NCI-H69 (cell line): ENCODE measurements around the gene CAMK4.
A peak's percentile ranks its signal among the peaks of the same experiment; 100 is the strongest.
"Not testable (repeated sequence)": the region's sequence is repeated elsewhere in the genome, so short reads cannot be mapped to it uniquely, and the experiment has no call there.

Experiments
- DNase-seq: peaks from one replicate; lab custom pipeline; 2025; lab: John Stamatoyannopoulos, UW

The CAMK4 gene

DNA sequence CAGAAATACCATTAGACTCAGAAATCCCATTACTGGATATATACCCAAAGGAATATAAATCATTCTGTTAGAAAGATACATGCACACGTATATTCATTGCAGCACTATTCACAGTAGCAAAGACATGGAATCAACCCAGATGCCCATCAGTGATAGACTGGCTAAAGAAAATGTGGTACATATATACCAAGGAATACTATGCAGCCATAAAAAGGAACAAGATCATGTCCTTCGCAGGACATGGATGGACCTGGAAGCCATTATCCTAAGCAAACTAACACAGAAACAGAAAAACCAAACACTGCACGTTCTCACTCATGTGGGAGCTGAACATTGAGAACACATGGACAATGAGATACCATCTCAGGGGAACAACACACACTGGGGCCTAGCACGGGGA lies 33.4 kb downstream of the CAMK4 start:
- not testable (repeated sequence) for DNase-seq

DNA sequence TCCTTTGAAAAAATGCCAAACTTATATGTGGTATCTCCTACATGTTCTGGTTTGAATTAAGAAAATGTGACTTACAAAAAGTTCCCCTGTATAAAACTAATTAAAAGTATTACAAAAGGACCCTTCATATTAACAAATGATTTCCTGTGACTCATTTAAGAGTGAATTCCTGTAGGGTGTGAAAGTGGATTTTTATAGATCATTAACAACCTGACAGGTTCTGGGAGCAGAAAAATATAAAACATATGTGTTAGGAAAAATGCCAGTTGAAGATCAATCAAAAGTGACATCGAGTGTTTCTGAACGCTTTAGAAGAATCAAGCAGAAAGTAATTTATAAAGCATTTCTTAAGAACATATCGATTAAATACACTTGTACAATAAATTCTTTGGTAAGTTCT lies 35.5 kb downstream of the CAMK4 start:
- no peak for DNase-seq

DNA sequence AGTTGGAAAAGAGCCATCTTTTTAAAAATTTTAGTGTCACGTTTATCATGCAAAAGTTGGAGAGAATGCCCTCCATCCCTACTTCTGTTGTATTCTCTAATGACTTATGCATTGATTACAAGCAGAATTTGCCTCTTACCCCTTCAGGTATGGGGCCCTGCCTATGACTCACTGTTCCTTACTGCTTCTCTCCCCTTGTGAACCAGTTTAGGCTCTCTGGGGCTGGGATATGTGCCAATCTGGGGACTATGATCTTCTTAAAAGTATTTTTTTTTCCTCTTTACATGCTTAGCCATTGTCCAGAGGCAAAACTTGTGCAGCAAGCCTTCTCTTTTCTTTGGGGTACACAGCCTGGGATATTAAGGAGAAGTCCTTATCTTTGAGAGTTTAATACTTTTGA lies 37.4 kb downstream of the CAMK4 start:
- no peak for DNase-seq

GRCh38 chr5:111262153-111262552 lies 38.0 kb downstream of the CAMK4 start:
- no peak for DNase-seq

DNA sequence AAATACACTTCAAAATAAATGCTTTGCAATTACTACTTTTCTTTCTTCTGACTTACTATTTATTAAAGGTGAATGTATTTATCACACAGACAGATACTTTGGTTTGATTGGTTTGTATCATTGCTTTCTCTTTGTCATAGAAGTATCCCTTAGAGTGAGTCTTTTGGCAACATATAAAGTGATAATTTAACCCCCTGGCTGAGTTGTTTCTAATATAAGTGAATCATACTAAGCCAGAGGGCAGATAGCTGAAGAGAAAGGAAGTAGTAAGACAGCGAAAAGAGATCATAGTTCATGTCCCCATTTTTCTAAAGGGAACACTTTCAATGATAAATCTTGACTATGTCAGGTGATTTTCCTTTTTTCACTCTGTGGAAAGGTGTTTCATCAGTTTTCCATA lies 38.6 kb downstream of the CAMK4 start:
- no peak for DNase-seq

DNA sequence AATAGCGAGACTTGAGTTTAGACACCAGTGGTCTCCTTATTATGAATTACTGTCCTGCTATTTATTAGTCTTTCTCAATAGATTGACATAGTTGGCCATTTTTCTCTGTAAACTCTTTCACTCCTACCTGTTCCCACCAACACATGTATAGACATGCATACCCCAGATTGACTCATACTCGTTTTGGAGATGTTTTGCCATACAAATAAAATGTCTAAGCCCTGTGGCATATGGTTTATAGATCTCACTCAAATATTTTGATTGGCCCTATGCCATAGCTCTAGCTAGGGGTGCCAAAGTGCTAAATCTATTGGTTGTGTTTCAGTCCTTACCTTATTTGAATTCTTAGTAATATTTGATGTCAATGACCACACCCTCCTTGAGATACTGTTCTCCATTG lies 42.3 kb downstream of the CAMK4 start:
- peak; percentile 73 for DNase-seq

GRCh38 chr5:111268300-111268699 lies 44.1 kb downstream of the CAMK4 start:
- DNase-seq, result no peak

DNA sequence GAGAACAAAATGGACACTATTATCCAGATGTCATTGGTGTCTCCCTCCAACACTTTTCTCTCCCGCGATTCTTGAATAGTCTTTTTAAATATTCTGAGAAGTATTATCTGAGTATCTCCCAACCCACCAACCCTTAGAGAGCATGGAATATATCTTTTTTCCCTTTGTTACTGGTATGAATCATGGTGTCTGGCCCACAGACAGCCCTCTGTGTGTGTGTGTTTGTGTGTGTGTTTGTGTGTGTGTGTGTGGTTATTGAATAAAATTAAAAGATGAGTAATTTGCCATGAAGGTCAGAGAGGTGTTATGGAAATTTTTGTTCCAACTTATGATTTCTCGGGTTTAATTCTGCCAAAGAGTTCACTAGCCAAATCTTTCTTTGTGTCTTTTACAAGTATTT lies 47.7 kb downstream of the CAMK4 start:
- DNase-seq, result no peak

GRCh38 chr5:111277061-111277460 lies 52.9 kb downstream of the CAMK4 start:
- no peak for DNase-seq

DNA sequence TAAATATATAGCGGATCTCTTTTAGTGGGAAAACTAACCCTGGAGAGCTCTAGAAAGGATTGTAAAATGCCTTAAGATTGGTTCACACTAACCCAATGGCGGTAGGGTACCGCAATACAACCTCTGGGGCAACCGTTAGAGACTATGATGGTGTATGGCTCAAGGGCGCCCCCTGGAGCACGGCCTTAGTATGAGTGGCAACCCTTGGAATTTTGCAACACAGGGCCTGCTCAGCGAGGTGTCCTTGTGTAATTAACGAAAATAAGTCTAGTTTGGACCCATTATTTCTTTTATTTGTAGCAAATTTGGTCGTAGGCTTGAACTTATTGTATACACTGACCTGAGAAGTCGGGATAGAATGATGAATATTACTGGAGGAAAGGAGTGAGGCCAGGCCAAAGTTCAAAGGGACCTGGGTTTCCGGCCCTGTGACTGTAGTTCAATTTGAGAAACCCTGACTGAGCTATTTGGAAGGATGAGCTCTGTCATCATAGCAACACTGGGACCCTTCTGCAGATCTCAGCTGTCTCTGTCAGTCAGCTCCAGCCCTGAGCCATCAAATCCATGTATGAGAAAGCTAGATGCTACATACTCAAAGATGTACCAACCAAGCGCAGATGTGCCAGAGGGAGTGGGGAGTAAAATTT lies 54.8 kb downstream of the CAMK4 start:
- DNase-seq, result peak; percentile 72

DNA sequence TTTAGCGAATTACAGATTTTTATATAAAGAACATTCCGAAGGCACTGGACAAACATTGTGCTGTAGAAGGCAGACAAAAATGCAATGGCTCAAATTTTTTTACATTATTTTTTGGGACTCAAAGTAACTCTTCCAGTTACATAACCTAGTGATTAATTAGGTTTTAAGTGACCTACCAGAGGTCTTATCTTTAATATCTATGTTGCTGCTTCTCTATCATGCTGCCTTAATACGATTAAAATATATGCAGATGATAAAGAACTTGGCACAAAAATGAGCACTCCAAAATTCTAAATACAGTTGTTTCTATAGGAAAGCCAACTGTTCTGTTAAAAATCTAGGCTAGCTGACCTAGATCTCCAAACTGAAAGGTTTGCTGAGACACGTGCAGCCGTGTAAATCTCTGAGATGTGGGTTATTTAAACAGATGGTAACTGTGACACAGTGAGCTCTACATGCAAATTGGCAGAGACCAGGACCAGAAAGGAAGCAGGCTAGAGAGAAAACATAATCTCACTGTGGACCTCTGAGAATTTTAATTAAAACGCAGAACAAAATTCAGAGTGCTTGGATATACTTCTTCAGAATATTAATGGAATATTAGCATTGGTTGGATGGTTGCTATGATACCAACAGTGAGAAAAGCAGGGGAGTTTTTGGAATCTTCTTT lies 56.2 kb downstream of the CAMK4 start:
- peak; percentile 80 for DNase-seq

DNA sequence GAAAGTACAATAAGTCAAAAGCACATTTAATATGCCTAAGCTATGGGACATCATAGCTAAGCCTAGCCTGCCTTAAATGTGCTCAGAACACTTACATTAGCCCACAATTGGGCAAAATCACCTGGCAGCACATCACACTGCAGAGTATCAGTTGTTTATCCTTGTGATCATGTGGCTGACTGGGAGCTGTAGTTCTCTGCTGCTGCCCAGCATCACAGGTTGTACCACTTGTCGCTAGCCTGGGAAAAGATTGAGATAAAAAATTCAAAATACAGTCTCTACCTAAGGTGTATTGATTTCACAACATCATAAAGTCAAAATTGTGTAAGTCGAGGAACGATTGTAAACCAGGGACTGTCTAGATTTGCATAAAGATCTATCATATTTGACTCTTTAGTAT lies 58.6 kb downstream of the CAMK4 start:
- peak; percentile 21 for DNase-seq

DNA sequence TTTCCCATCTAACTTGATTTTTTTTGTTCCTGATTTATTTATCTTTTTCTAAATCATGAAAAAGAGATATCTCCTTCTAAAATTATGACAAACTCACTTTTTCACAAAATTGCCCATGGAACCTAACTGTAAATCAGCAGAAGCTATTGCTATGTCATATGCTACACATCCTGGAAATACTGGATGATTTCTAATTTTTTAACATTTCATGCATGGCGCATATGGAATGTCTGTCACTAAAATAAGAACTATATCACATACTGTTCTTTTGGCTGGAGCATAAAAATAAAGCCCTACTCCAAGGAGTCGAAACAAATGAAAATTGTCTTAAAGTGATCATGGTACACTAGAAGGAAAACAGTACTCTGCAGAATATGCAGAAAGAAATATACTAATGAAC lies 60.6 kb downstream of the CAMK4 start:
- no peak for DNase-seq

- DNase-seq, result no peak
These were observed 70.4 kb downstream of the CAMK4 start for GRCh38 chr5:111294551-111294950.

GRCh38 chr5:111295649-111296048 lies 71.5 kb downstream of the CAMK4 start:
- no peak for DNase-seq

GRCh38 chr5:111296570-111296969 lies 72.4 kb downstream of the CAMK4 start:
- no peak for DNase-seq

GRCh38 chr5:111299067-111299481 lies 74.9 kb downstream of the CAMK4 start:
- peak; percentile 45 for DNase-seq

GRCh38 chr5:111299831-111300432 lies 75.7 kb downstream of the CAMK4 start:
- no peak for DNase-seq

- no peak for DNase-seq
These were observed 77.1 kb downstream of the CAMK4 start for GRCh38 chr5:111301264-111301663.

DNA sequence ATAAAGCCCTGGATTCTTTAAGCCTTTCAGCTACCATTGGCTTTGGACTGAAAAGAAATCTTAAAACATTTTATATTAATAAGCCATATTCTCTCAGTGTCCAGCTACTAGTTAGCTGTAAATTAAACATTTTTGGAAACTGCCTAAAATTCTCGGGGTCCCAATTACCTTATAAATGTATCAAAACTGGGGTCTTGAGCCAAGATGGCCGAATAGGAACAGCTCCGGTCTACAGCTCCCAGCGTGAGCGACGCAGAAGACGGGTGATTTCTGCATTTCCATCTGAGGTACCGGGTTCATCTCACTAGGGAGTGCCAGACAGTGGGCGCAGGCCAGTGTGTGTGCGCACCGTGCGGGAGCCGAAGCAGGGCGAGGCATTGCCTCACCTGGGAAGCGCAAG lies 77.9 kb downstream of the CAMK4 start:
- not testable (repeated sequence) for DNase-seq

- DNase-seq, result peak; percentile 95
These were observed 84.8 kb downstream of the CAMK4 start for GRCh38 chr5:111308951-111309350.

DNA sequence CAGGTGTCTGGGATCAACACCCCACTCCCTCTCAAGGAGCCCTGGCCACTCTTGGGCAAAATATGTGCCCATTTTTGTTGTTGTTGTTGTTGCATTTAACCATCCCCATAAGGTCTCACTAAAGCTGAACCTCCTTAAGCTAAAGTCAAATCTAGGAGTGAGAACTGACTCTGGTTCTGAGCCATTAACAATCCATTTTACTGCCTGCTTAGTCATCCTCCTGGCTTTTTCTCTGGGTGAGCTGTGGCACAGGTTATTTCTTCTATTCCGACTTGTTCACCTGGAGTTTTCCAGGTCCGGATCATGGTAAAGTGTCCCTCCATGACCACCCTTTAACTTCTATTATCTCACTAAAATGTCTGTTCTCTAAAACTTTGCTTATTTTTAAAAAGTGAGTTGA lies 85.2 kb downstream of the CAMK4 start:
- DNase-seq, result peak; percentile 73
